Measurements from ENCODE around the gene ATP11B. TPM values are rescaled to one million over a fixed set of nuclear protein-coding genes. Genes with fewer than 3 reads are reported as not detected.

ATP11B gene
- total RNA-seq, 6 experiments from 2014 or later, result 43.9 to 60.5 (median 51.5) TPM

DNA sequence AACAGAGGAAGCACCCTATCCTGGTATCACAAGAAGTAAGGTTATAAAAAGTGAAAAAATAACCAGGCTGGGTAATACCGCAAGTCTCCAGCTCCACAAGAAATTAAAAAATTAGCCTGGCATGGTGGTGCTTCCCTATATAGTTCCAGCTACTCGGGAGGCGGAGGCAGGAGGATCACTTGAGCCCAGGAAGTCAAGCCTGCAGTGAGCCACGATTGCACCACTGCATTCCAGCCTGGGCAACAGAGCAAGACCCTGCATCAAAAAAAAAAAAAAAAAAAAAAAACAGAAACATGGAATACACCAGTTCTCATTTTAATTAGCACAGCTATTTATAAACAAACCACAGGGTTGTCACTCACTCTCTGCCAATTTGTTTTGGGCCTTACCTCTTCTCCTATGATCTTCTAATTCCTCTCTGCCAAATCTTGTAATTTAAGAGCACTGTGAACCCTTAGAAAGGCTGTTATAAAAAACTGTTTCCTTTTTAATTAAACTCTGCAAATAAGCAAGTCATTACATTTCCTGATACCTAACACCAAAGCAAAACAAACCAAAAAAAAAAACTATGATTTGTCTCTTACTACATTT is 164.5 kb downstream of the ATP11B start:
- no peak for TF ChIP-seq CTCF (IDR thresholded peaks at IDR 0.05)
- no peak overlapping the region for H3K4me3 Mint-ChIP-seq

GRCh38 chr3:182959474-182960350 is 166.4 kb downstream of the ATP11B start:
- Mint-ChIP-seq H3K36me3 (ENCODE audit: low read depth) (peaks cover 19% of the 10 kb centered on the region), H3K4me3 (no peak overlapping the region), H3K27me3 (ENCODE audit: insufficient read depth) (no peaks in the 10 kb centered on the region), H3K27ac (peak overlapping the region; percentile 20), H3K4me1 (ENCODE audit: low read depth) (peaks cover 18% of the 10 kb centered on the region), H3K9me3 (no peaks in the 10 kb centered on the region)
- TF ChIP-seq CTCF (IDR thresholded peaks at IDR 0.05), result no peak
- DNase-seq, result no peak

More for the DNA sequence above, 164.5 kb downstream of the ATP11B start:
- Mint-ChIP-seq H3K36me3 (ENCODE audit: low read depth) (peaks cover 24% of the 10 kb centered on the region), H3K27ac (no peak overlapping the region), H3K9me3 (no peaks in the 10 kb centered on the region), H3K4me1 (ENCODE audit: low read depth) (peaks cover 18% of the 10 kb centered on the region), H3K27me3 (ENCODE audit: insufficient read depth) (no peaks in the 10 kb centered on the region)
- no peak for DNase-seq

DNA sequence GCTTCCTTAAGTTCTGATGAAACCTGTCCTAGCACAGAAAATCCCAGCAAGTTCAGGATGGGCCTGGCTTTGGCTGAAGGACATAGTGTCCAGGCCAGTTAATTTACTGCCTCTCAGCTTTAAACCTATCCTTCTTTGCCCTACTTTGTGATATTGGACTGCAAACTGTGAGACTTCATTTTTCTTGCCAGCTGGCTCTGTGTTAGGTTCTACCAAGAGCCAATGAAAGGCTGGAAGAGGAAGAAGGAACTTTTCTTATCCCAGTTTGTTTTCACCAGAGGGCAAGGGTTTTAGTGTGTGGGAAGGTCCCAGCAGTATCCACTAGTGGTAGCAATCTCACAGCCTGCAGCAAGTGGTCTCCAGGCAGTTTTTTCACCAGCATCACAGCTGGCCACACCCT is 168.9 kb downstream of the ATP11B start:
- no peak for TF ChIP-seq CTCF (IDR thresholded peaks at IDR 0.05)
- peaks cover 13% of the 10 kb centered on the region for H3K36me3 Mint-ChIP-seq (ENCODE audit: low read depth)
- peaks cover 19% of the 10 kb centered on the region for H3K4me1 Mint-ChIP-seq (ENCODE audit: low read depth)
- no peak for DNase-seq
- H3K27me3 Mint-ChIP-seq (ENCODE audit: insufficient read depth), result no peaks in the 10 kb centered on the region
- no peak overlapping the region for H3K4me3 Mint-ChIP-seq
- no peak overlapping the region for H3K27ac Mint-ChIP-seq
- no peaks in the 10 kb centered on the region for H3K9me3 Mint-ChIP-seq

DNA sequence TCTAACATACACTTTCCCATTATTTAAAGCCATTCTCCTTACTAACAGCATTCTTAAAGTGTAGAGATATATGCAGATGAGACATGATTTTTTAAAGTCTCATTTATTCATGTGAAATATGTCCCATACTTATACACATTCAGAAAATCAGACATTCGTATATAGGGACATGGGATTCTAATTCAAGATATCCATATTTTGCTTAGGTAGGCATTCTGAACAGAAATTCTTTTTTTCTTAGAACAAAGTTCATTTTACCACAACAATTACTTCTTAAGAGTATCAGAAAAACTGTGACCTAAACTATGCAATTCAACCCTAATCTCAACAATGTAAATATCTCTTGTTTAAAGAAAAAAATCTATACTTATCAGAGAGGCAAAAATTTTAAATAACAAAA is 170.9 kb downstream of the ATP11B start:
- TF ChIP-seq CTCF (IDR thresholded peaks at IDR 0.05), result no peak
- peaks cover 34% of the 10 kb centered on the region for H3K4me1 Mint-ChIP-seq (ENCODE audit: low read depth)
- H3K36me3 Mint-ChIP-seq (ENCODE audit: low read depth), result peaks cover 5% of the 10 kb centered on the region; the same call in 1 of the 2 replicates
- no peaks in the 10 kb centered on the region for H3K27me3 Mint-ChIP-seq (ENCODE audit: insufficient read depth)
- no peak overlapping the region for H3K4me3 Mint-ChIP-seq
- no peak overlapping the region for H3K27ac Mint-ChIP-seq
- no peaks in the 10 kb centered on the region for H3K9me3 Mint-ChIP-seq
- no peak for DNase-seq

DNA sequence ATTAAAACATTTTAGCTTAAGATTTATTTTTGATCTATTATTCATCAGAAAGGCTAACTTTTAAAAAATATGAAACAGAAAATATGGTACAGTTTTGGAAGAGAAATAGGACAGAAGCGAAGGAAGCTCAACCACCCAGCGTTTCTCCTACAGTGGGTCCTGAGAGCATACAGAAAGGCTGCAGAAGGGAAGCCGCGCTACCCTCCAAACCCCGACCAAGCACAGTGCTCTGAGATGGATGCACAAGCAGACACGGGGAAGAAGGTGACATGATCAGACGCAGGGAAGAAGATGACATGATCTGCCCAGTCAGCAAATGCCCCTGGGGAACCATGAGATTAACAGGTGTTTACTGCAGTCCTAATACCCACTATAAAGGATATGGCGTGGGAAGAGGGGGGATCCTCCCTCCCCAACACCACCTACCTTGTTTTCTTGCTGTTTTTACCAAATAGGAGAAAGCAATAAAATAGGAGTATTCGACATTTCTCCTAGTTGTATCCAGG is 172.6 kb downstream of the ATP11B start:
- Mint-ChIP-seq H3K27me3 (ENCODE audit: insufficient read depth) (no peaks in the 10 kb centered on the region), H3K36me3 (ENCODE audit: low read depth) (peaks cover 5% of the 10 kb centered on the region; the same call in 1 of the 2 replicates), H3K4me1 (ENCODE audit: low read depth) (peaks cover 37% of the 10 kb centered on the region), H3K4me3 (no peak overlapping the region), H3K9me3 (no peaks in the 10 kb centered on the region), H3K27ac (no peak overlapping the region)
- no peak for DNase-seq
- TF ChIP-seq CTCF (IDR thresholded peaks at IDR 0.05), result no peak

All from HFFc6 (cell line).